ENCODE measurements around the gene PCDHB7. TPM values are rescaled to one million over a fixed set of nuclear protein-coding genes. Genes with fewer than 3 reads are reported as not detected.
A peak's percentile ranks its signal among the peaks of the same experiment; 100 is the strongest.
"Not testable (repeated sequence)": the region's sequence is repeated elsewhere in the genome, so short reads cannot be mapped to it uniquely, and the experiment has no call there.

The PCDHB7 gene
- total RNA-seq, 1 donor = 0.43 TPM

GRCh38 chr5:141223112-141223783 lies 50.8 kb downstream of the PCDHB7 start, which contains the start of gene PCDHB14:
TSS of gene PCDHB14 (plus strand) at chr5:141223343. CDS start at chr5:141223506, 163 bp downstream.
- peak; percentile 27 for DNase-seq (ENCODE audit: low read depth)
- peak; percentile 25 for TF ChIP-seq CTCF (IDR thresholded peaks at IDR 0.05; ENCODE audit: insufficient read depth, low read depth, low read length)
- peak within 1 kb of the TSS; percentile 24 for H3K4me3 ChIP-seq (ENCODE audit: low read depth, low read length)

DNA sequence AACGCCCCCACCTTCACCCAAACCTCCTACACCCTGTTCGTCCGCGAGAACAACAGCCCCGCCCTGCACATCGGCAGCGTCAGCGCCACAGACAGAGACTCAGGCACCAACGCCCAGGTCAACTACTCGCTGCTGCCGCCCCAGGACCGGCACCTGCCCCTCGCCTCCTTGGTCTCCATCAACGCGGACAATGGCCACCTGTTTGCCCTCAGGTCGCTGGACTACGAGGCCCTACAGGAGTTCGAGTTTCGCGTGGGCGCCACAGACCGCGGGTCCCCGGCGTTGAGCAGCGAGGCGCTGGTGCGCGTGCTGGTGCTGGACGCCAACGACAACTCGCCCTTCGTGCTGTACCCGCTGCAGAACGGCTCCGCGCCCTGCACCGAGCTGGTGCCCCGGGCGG lies 52.4 kb downstream of the PCDHB7 start:
- DNase-seq (ENCODE audit: low read depth); H3K4me3 ChIP-seq (ENCODE audit: low read depth, low read length): not testable (repeated sequence)

DNA sequence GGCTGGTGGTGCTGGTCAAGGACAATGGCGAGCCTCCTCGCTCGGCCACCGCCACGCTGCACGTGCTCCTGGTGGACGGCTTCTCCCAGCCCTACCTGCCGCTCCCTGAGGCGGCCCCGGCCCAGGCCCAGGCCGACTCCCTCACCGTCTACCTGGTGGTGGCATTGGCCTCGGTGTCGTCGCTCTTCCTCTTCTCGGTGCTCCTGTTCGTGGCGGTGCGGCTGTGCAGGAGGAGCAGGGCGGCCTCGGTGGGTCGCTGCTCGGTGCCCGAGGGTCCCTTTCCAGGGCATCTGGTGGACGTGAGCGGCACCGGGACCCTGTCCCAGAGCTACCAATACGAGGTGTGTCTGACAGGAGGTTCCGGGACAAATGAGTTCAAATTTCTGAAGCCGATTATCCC lies 53.0 kb downstream of the PCDHB7 start:
- H3K4me3 ChIP-seq (ENCODE audit: low read depth, low read length); DNase-seq (ENCODE audit: low read depth): not testable (repeated sequence)

Other genes with a start within 250 kb of the PCDHB7 start
- under 0.01 TPM in 2 replicates for gene PCDHAC1, start 246.3 kb upstream of the PCDHB7 start, total RNA-seq
- under 0.01 TPM in 2 replicates for gene PCDHAC2, start 206.2 kb upstream of the PCDHB7 start, total RNA-seq
- gene PCDHB1, start 121.3 kb upstream of the PCDHB7 start, total RNA-seq = not detected in 2 replicates
- under 0.01 and 0.32 TPM in 2 replicates for gene PCDHB2, start 78.0 kb upstream of the PCDHB7 start, total RNA-seq
- 0.32 and 0.43 TPM in 2 replicates for gene PCDHB3, start 72.2 kb upstream of the PCDHB7 start, total RNA-seq
- gene PCDHB4, start 50.8 kb upstream of the PCDHB7 start, total RNA-seq = under 0.01 TPM in 2 replicates
- gene PCDHB5, start 37.4 kb upstream of the PCDHB7 start, total RNA-seq = under 0.01 and 0.32 TPM in 2 replicates
- gene PCDHB6, start 22.6 kb upstream of the PCDHB7 start, total RNA-seq = under 0.01 TPM in 2 replicates
- gene PCDHB8, start 5.1 kb downstream of the PCDHB7 start, total RNA-seq = under 0.01 TPM in 2 replicates
- gene PCDHB16, start 9.7 kb downstream of the PCDHB7 start, total RNA-seq = under 0.01 and 0.32 TPM in 2 replicates
- gene PCDHB9, start 14.5 kb downstream of the PCDHB7 start, total RNA-seq = under 0.01 and 0.64 TPM in 2 replicates
- under 0.01 and 0.32 TPM in 2 replicates for gene PCDHB10, start 19.7 kb downstream of the PCDHB7 start, total RNA-seq
- gene PCDHB11, start 27.0 kb downstream of the PCDHB7 start, total RNA-seq = 0.32 TPM in 1 of 2 replicates, not detected in the other
- under 0.01 TPM in 1 of 2 replicates, not detected in the other for gene PCDHB12, start 36.1 kb downstream of the PCDHB7 start, total RNA-seq
- gene PCDHB13, start 41.3 kb downstream of the PCDHB7 start, total RNA-seq = under 0.01 and 0.32 TPM in 2 replicates
- 0.32 and 0.43 TPM in 2 replicates for gene PCDHB14, start 50.7 kb downstream of the PCDHB7 start, total RNA-seq
- gene PCDHB15, start 72.8 kb downstream of the PCDHB7 start, total RNA-seq = under 0.01 TPM in 2 replicates
- under 0.01 and 0.64 TPM in 2 replicates for gene SLC25A2, start 131.4 kb downstream of the PCDHB7 start, total RNA-seq
- gene TAF7, start 148.1 kb downstream of the PCDHB7 start, total RNA-seq = 49.3 and 73.0 TPM in 2 replicates
- gene PCDHGA1, start 157.9 kb downstream of the PCDHB7 start, total RNA-seq = 0.64 and 0.86 TPM in 2 replicates
- 2.6 and 3.0 TPM in 2 replicates for gene PCDHGA2, start 166.1 kb downstream of the PCDHB7 start, total RNA-seq
- 3.2 and 4.3 TPM in 2 replicates for gene PCDHGA3, start 171.2 kb downstream of the PCDHB7 start, total RNA-seq
- 2.2 and 2.3 TPM in 2 replicates for gene PCDHGB1, start 177.5 kb downstream of the PCDHB7 start, total RNA-seq
- gene PCDHGA4, start 182.4 kb downstream of the PCDHB7 start, total RNA-seq = 4.5 and 7.3 TPM in 2 replicates
- gene PCDHGB2, start 187.3 kb downstream of the PCDHB7 start, total RNA-seq = 2.3 and 2.6 TPM in 2 replicates
- 1.3 and 1.9 TPM in 2 replicates for gene PCDHGA5, start 191.5 kb downstream of the PCDHB7 start, total RNA-seq
- 3.9 and 5.2 TPM in 2 replicates for gene PCDHGB3, start 197.6 kb downstream of the PCDHB7 start, total RNA-seq
- 4.7 and 4.8 TPM in 2 replicates for gene PCDHGA6, start 201.2 kb downstream of the PCDHB7 start, total RNA-seq
- gene PCDHGA7, start 210.1 kb downstream of the PCDHB7 start, total RNA-seq = 3.5 and 4.5 TPM in 2 replicates
- 11.0 and 13.4 TPM in 2 replicates for gene PCDHGB4, start 215.1 kb downstream of the PCDHB7 start, total RNA-seq
- 3.0 and 3.2 TPM in 2 replicates for gene PCDHGA8, start 220.0 kb downstream of the PCDHB7 start, total RNA-seq
- 23.2 and 25.0 TPM in 2 replicates for gene PCDHGB5, start 225.3 kb downstream of the PCDHB7 start, total RNA-seq
- 4.7 and 5.2 TPM in 2 replicates for gene PCDHGA9, start 230.1 kb downstream of the PCDHB7 start, total RNA-seq
- gene PCDHGB6, start 235.4 kb downstream of the PCDHB7 start, total RNA-seq = 4.2 and 4.3 TPM in 2 replicates
- gene PCDHGA10, start 240.3 kb downstream of the PCDHB7 start, total RNA-seq = 11.7 and 12.2 TPM in 2 replicates
- 11.2 and 12.6 TPM in 2 replicates for gene PCDHGB7, start 245.0 kb downstream of the PCDHB7 start, total RNA-seq
- 11.0 and 15.5 TPM in 2 replicates for gene PCDHGA11, start 248.4 kb downstream of the PCDHB7 start, total RNA-seq

Data from fibroblast of villous mesenchyme (primary cell).